ENCODE results near the gene FAAP24.

DNA sequence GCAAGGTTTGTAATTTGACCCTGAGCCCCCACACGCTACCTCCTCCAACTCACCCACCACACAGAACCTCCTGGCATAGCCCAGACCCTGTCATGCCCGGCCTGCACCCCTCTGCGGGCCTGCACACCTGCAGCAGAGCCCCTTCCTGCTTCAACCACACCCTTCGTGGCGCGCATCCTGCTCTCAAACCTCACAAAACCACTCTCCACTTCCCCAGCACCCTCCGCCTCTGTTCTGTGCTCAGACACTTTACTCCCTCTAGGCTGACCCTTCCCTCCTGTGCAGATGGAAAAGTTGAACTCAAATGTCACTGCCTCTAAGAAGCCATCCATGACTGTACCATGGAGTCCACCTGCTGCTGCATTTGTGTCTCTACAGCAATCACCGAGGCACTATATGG lies 28.5 kb downstream of the FAAP24 start:
- TF ChIP-seq YY1 (IDR thresholded peaks at IDR 0.05; ENCODE audit: insufficient read depth, insufficient read length) (no peak), ZNF274 (IDR thresholded peaks at IDR 0.05; ENCODE audit: low read depth, low read length) (no peak), SUZ12 (IDR thresholded peaks at IDR 0.05; ENCODE audit: extremely low read depth, insufficient read depth, insufficient read length) (no peak)
